SK-N-SH (cell line): ENCODE data around the gene GSTA4. TPM values are rescaled to one million over a fixed set of nuclear protein-coding genes. Genes with fewer than 3 reads are reported as not detected.

Source experiments
- CTCF ChIA-PET: fragments of 300-600, 350-600 bp; formaldehyde crosslinking; extraction: SDS; loops from one replicate; lab custom pipeline; 2021; lab: Yijun Ruan, JAX
- POLR2A ChIA-PET: fragments of 350-600 bp; sonication (Branson Sonifier 250); formaldehyde crosslinking; extraction: SDS; loops from one replicate; lab custom pipeline; 2020; ENCODE audit warnings: antibody characterized with exemption, inconsistent platforms; lab: Yijun Ruan, JAX
- DNase-seq: peaks from one replicate; pipeline ENCODE4 v3.0.0; 2012
- H2AFZ ChIP-seq: fragments of 200-600 bp; sonication (generic); 2 replicates; pipeline ENCODE4 v1.8.1; 2016; ENCODE audit warnings: antibody characterized with exemption, mild to moderate bottlenecking, low read depth
- H3F3A ChIP-seq: fragments of 200-600 bp; sonication (generic); replicated peaks from 2 replicates; pipeline ENCODE3; 2016; ENCODE audit warnings: antibody characterized with exemption, mild to moderate bottlenecking; ENCODE audit not compliant: insufficient read depth
- H3K27ac ChIP-seq, 2 experiments: fragments of 200-500 bp in 1 of 2; fragments of 200-600 bp in 1 of 2; sonication (Bioruptor generic) in 1 of 2; sonication (generic), shearing (Covaris generic) in 1 of 2; 2 replicates each; pipeline versions ENCODE4 v1.5.1 to v1.6.1; 2014 to 2016; ENCODE audit warnings: low read depth in 2 of 2, inconsistent platforms in 1 of 2, low read length in 1 of 2, mild to moderate bottlenecking in 1 of 2, mixed read lengths in 1 of 2
- H3K27me3 ChIP-seq: fragments of 200-600 bp; sonication (generic), shearing (Covaris generic); 2 replicates; pipeline ENCODE4 v1.6.1; 2016; ENCODE audit warnings: mixed run types; ENCODE audit not compliant: insufficient read depth
- H3K36me3 ChIP-seq, 2 experiments: fragments of 200-500 bp in 1 of 2; fragments of 200-600 bp in 1 of 2; sonication (Bioruptor generic) in 1 of 2; sonication (generic) in 1 of 2; replicated peaks in 1 of 2; 2 replicates each; pipeline versions ENCODE3 to v1.5.1; 2014 to 2016; ENCODE audit warnings: low read length in 1 of 2, mild to moderate bottlenecking in 1 of 2; ENCODE audit not compliant: insufficient read depth in 2 of 2, control insufficient read depth in 1 of 2
- H3K4me1 ChIP-seq, 2 experiments: fragments of 200-500 bp in 1 of 2; fragments of 200-600 bp in 1 of 2; sonication (Bioruptor generic) in 1 of 2; sonication (generic), shearing (Covaris generic) in 1 of 2; 2 replicates each; pipeline versions ENCODE4 v1.5.1 to v1.6.1; 2014 to 2016; ENCODE audit warnings: low read depth in 1 of 2, low read length in 1 of 2, mixed run types in 1 of 2; ENCODE audit not compliant: insufficient read depth in 2 of 2, control insufficient read depth in 1 of 2
- H3K4me2 ChIP-seq: fragments of 200-600 bp; sonication (generic), shearing (Covaris generic); 2 replicates; pipeline ENCODE4 v1.6.1; 2017; ENCODE audit warnings: mixed run types
- H3K4me3 ChIP-seq, 2 experiments: fragments of 200-500 bp in 1 of 2; fragments of 200-600 bp in 1 of 2; sonication (Bioruptor generic) in 1 of 2; sonication (generic), shearing (Covaris generic) in 1 of 2; 2 replicates each; pipeline versions ENCODE4 v1.5.1 to v1.8.1; 2014 to 2016; ENCODE audit warnings: low read depth in 2 of 2, inconsistent platforms in 1 of 2, low read length in 1 of 2, mild to moderate bottlenecking in 1 of 2, mixed read lengths in 1 of 2, moderate library complexity in 1 of 2
- H3K79me2 ChIP-seq: fragments of 200-600 bp; sonication (generic); 2 replicates; pipeline ENCODE4 v1.8.1; 2017; ENCODE audit warnings: mild to moderate bottlenecking; ENCODE audit not compliant: insufficient read depth
- H3K9ac ChIP-seq: fragments of 200-600 bp; sonication (generic); 2 replicates; pipeline ENCODE4 v1.6.1; 2017; ENCODE audit warnings: mixed run types
- H3K9me2 ChIP-seq: fragments of 200-600 bp; sonication (generic); 2 replicates; pipeline ENCODE4 v1.6.1; 2017; ENCODE audit warnings: mixed run types
- H3K9me3 ChIP-seq: fragments of 200-600 bp; sonication (generic); 2 replicates; pipeline ENCODE4 v1.6.1; 2017; ENCODE audit warnings: mixed run types, mild to moderate bottlenecking, moderate library complexity
- H4K20me1 ChIP-seq: fragments of 200-600 bp; sonication (generic); 2 replicates; pipeline ENCODE4 v1.6.1; 2017; ENCODE audit warnings: mild to moderate bottlenecking, mixed run types; ENCODE audit not compliant: insufficient read depth
- EZH2phosphoT487 ChIP-seq: fragments of 200-600 bp; sonication (generic); IDR thresholded peaks from 2 replicates; pipeline ENCODE4 v1.6.1; 2017; ENCODE audit warnings: low read depth, mixed run types, mild to moderate bottlenecking, antibody characterized with exemption, moderate library complexity, borderline replicate concordance
- FOSL2 ChIP-seq: IDR thresholded peaks from 2 replicates; pipeline ENCODE4 v1.4.0; 2012; ENCODE audit warnings: low read depth, mild to moderate bottlenecking, moderate library complexity, borderline replicate concordance
- FOXJ3 ChIP-seq: sonication (generic); formaldehyde crosslinking; IDR thresholded peaks from 2 replicates; pipeline ENCODE4 v1.5.1; 2020; ENCODE audit warnings: mild to moderate bottlenecking, missing genetic modification reagents
- GATA2 ChIP-seq: sonication (generic); formaldehyde crosslinking; IDR thresholded peaks from 2 replicates; pipeline ENCODE4 v1.5.0; 2020; ENCODE audit warnings: mild to moderate bottlenecking, missing genetic modification reagents
- JUND ChIP-seq: IDR thresholded peaks from 2 replicates; pipeline ENCODE4 v1.4.0; 2012
- MEF2A ChIP-seq: IDR thresholded peaks from 2 replicates; pipeline ENCODE4 v1.4.0; 2012; ENCODE audit warnings: low read depth, borderline replicate concordance
- POLR2AphosphoS5 ChIP-seq: IDR thresholded peaks from 2 replicates; pipeline ENCODE4 v1.6.1; 2012; ENCODE audit warnings: low read depth, low read length
- RCOR1 ChIP-seq: fragments of 150-350 bp; IDR thresholded peaks from 2 replicates; pipeline ENCODE4 v1.6.1; 2017; ENCODE audit warnings: antibody characterized with exemption, low read length
- WGBS: methylation state at CpG from one replicate; pipeline ENCODE4 v1.1.6; 2017; ENCODE audit warnings: low lambda C conversion rate; 5-methylcytosine and 5-hydroxymethylcytosine counted together
- polyA plus RNA-seq, 3 experiments: library from polyadenylated mRNA; depleted of rRNA; stranded (reverse); fragments of >200 nt; gene quantifications; 2 replicates each; pipeline ENCODE4 v1.2.3, GENCODE V29; 2012
- TF ChIP-seq, protein P1 (sequence below): IDR thresholded peaks from 2 replicates; pipeline ENCODE4 v1.4.0; 2012; ENCODE audit warnings: low read depth, borderline replicate concordance
- TF ChIP-seq, protein P2 (sequence below): IDR thresholded peaks from 2 replicates; pipeline ENCODE4 v1.4.0; 2012; ENCODE audit warnings: low read depth
- TF ChIP-seq, protein P3 (sequence below): fragments of 150-350 bp; IDR thresholded peaks from 2 replicates; pipeline ENCODE4 v1.6.1; 2016; ENCODE audit warnings: mild to moderate bottlenecking, low read depth, low read length
- TF ChIP-seq, protein P4 (sequence below): fragments of 150-350 bp; IDR thresholded peaks from 2 replicates; pipeline ENCODE4 v1.6.1; 2017; ENCODE audit warnings: antibody characterized with exemption, low read length, low read depth, borderline replicate concordance
- TF ChIP-seq, protein P5 (sequence below): IDR thresholded peaks from 2 replicates; pipeline ENCODE4; 2012
- TF ChIP-seq, protein P6 (sequence below): IDR thresholded peaks from 2 replicates; pipeline ENCODE4 v1.4.0; 2012; ENCODE audit warnings: low read depth, borderline replicate concordance

GSTA4 gene
- polyA plus RNA-seq, 1 of the 3 experiments (the other 2 are of a cell fraction): 28.3 TPM

DNA sequence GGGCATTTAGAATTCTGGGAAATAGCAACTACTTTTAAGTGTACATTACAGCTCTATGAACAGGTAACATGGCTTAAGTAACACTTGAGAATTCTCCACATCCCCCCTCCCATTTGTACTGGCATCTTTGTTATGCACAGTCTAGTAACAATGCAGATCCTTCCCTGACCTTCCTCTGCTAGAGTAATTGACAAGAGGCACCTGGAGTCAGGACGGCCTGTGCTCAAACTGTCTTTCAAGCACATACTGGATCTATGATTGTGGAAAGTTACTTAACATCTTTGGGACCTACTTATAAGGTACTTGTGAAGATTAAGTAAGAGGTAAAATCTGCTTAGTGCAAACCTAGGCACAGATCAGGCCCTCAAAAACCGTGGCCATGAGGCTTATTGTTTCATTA lies 63.7 kb downstream of the GSTA4 start:
- no peaks in the 10 kb centered on the region for H4K20me1 ChIP-seq
- POLR2A ChIA-PET: no interaction called here
- no peak overlapping the region for H2AFZ ChIP-seq

More for the DNA sequence above, 63.7 kb downstream of the GSTA4 start:
- CTCF ChIA-PET: interaction anchor here (0.6 kb wide), 1 partner anchor 37 kb away, joined by 4 read pairs; no protein-coding TSS in a partner anchor
- DNase-seq: no peak
- peaks cover 2 to 10% of the 10 kb centered on the region in 2 experiments; a peak in 3 of 4 replicates for H3K4me1 ChIP-seq
- H3K4me2 ChIP-seq: no peak overlapping the region
- H3K27ac ChIP-seq: no peak overlapping the region
- peaks cover 19% of the 10 kb centered on the region for H3F3A ChIP-seq
- no peaks in the 10 kb centered on the region for H3K9me2 ChIP-seq
- H3K36me3 ChIP-seq: no peaks in the 10 kb centered on the region
- H3K4me3 ChIP-seq: no peak overlapping the region
- TF ChIP-seq, protein P1, sequence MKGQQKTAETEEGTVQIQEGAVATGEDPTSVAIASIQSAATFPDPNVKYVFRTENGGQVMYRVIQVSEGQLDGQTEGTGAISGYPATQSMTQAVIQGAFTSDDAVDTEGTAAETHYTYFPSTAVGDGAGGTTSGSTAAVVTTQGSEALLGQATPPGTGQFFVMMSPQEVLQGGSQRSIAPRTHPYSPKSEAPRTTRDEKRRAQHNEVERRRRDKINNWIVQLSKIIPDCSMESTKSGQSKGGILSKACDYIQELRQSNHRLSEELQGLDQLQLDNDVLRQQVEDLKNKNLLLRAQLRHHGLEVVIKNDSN: no peak
- TF ChIP-seq, protein P2, sequence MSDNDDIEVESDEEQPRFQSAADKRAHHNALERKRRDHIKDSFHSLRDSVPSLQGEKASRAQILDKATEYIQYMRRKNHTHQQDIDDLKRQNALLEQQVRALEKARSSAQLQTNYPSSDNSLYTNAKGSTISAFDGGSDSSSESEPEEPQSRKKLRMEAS: no peak
- TF ChIP-seq MEF2A (no peak), EZH2phosphoT487 (no peak), FOXJ3 (CRISPR knock-in tag) (no peak), GATA2 (no peak), POLR2AphosphoS5 (no peak), JUND (no peak), FOSL2 (no peak), RCOR1 (no peak)
- TF ChIP-seq, protein P3, sequence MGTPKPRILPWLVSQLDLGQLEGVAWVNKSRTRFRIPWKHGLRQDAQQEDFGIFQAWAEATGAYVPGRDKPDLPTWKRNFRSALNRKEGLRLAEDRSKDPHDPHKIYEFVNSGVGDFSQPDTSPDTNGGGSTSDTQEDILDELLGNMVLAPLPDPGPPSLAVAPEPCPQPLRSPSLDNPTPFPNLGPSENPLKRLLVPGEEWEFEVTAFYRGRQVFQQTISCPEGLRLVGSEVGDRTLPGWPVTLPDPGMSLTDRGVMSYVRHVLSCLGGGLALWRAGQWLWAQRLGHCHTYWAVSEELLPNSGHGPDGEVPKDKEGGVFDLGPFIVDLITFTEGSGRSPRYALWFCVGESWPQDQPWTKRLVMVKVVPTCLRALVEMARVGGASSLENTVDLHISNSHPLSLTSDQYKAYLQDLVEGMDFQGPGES: no peak
- TF ChIP-seq, protein P4, sequence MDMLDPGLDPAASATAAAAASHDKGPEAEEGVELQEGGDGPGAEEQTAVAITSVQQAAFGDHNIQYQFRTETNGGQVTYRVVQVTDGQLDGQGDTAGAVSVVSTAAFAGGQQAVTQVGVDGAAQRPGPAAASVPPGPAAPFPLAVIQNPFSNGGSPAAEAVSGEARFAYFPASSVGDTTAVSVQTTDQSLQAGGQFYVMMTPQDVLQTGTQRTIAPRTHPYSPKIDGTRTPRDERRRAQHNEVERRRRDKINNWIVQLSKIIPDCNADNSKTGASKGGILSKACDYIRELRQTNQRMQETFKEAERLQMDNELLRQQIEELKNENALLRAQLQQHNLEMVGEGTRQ: no peak
- TF ChIP-seq, protein P5, sequence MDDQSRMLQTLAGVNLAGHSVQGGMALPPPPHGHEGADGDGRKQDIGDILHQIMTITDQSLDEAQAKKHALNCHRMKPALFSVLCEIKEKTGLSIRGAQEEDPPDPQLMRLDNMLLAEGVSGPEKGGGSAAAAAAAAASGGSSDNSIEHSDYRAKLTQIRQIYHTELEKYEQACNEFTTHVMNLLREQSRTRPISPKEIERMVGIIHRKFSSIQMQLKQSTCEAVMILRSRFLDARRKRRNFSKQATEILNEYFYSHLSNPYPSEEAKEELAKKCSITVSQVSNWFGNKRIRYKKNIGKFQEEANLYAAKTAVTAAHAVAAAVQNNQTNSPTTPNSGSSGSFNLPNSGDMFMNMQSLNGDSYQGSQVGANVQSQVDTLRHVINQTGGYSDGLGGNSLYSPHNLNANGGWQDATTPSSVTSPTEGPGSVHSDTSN: no peak
- TF ChIP-seq, protein P6, sequence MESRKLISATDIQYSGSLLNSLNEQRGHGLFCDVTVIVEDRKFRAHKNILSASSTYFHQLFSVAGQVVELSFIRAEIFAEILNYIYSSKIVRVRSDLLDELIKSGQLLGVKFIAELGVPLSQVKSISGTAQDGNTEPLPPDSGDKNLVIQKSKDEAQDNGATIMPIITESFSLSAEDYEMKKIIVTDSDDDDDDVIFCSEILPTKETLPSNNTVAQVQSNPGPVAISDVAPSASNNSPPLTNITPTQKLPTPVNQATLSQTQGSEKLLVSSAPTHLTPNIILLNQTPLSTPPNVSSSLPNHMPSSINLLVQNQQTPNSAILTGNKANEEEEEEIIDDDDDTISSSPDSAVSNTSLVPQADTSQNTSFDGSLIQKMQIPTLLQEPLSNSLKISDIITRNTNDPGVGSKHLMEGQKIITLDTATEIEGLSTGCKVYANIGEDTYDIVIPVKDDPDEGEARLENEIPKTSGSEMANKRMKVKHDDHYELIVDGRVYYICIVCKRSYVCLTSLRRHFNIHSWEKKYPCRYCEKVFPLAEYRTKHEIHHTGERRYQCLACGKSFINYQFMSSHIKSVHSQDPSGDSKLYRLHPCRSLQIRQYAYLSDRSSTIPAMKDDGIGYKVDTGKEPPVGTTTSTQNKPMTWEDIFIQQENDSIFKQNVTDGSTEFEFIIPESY: no peak
- TF ChIP-seq, all 33 proteins: peak for 0
- Histone ChIP-seq H3K79me2 (no peaks in the 10 kb centered on the region), H3K9me3 (no peaks in the 10 kb centered on the region), H3K9ac (no peak overlapping the region), H3K27me3 (no peaks in the 10 kb centered on the region)
- 96% methylated on average over 2 of the region's 2 CpGs for WGBS
